GM12874 (cell line): Measurements from ENCODE around the gene ATF7.

Experiments used
- CTCF ChIP-seq: IDR thresholded peaks from 2 replicates; pipeline ENCODE4 v1.5.1; 2011; ENCODE audit warnings: low read depth, mild to moderate bottlenecking, control low read depth, low read length, moderate library complexity; ENCODE audit not compliant: insufficient read depth

ATF7 gene

GRCh38 chr12:53625946-53626701, at the start of gene ATF7:
Gene ATF7 (minus strand): TSS chr12:53626382. CDS start chr12:53601000, 25,382 bp downstream.
- TF ChIP-seq CTCF: no peak

- TF ChIP-seq CTCF: no peak
These were observed 49.0 kb upstream of the ATF7 start for GRCh38 chr12:53674977-53675700.

- TF ChIP-seq CTCF: no peak
These were observed 44.8 kb upstream of the ATF7 start for GRCh38 chr12:53670971-53671370.

GRCh38 chr12:53670308-53670707, 44.1 kb upstream of the ATF7 start:
- no peak for TF ChIP-seq CTCF

GRCh38 chr12:53667080-53667479, 40.9 kb upstream of the ATF7 start:
- TF ChIP-seq CTCF: no peak

GRCh38 chr12:53664936-53665335, 38.8 kb upstream of the ATF7 start:
- TF ChIP-seq CTCF: no peak

GRCh38 chr12:53664191-53664590, 38.0 kb upstream of the ATF7 start:
- no peak for TF ChIP-seq CTCF
